NCI-H187 treated with DMSO at 0.1 percent for 48 hours (cell line): ENCODE results near the gene LDB3.

Source experiments
- DNase-seq: peaks from one replicate; lab custom pipeline; 2025; lab: John Stamatoyannopoulos, UW

LDB3 gene

GRCh38 chr10:86651631-86652331, 16.5 kb upstream of the LDB3 start:
- DNase-seq = no peak

- peak; percentile 4 for DNase-seq
These were observed 15.7 kb upstream of the LDB3 start for GRCh38 chr10:86652361-86653202.

- DNase-seq = no peak
These were observed 14.9 kb upstream of the LDB3 start for GRCh38 chr10:86653379-86653778.

- DNase-seq = no peak
These were observed 14.3 kb upstream of the LDB3 start for GRCh38 chr10:86653987-86654386.

GRCh38 chr10:86654411-86655172, 13.7 kb upstream of the LDB3 start, which contains the start of gene OPN4:
Gene OPN4, plus strand, starts transcription at chr10:86654547. Its CDS starts 237 bp downstream, at chr10:86654784.
- no peak for DNase-seq

- DNase-seq = no peak
These were observed 13.2 kb upstream of the LDB3 start for GRCh38 chr10:86655173-86655540.

GRCh38 chr10:86655596-86655995, 12.7 kb upstream of the LDB3 start:
- no peak for DNase-seq

- DNase-seq = no peak
These were observed 11.3 kb upstream of the LDB3 start for GRCh38 chr10:86657011-86657395.

- no peak for DNase-seq
These were observed 10.8 kb upstream of the LDB3 start for GRCh38 chr10:86657396-86658011.

GRCh38 chr10:86658261-86658741, 10.0 kb upstream of the LDB3 start:
- no peak for DNase-seq

GRCh38 chr10:86658751-86659150, 9.6 kb upstream of the LDB3 start:
- no peak for DNase-seq

- no peak for DNase-seq
These were observed 9.1 kb upstream of the LDB3 start for GRCh38 chr10:86659161-86659691.

- DNase-seq = no peak
These were observed 8.4 kb upstream of the LDB3 start for GRCh38 chr10:86659721-86660453.

- DNase-seq = no peak
These were observed 6.9 kb upstream of the LDB3 start for GRCh38 chr10:86661161-86662025.

- no peak for DNase-seq
These were observed 5.9 kb upstream of the LDB3 start for GRCh38 chr10:86662186-86663045.

- no peak for DNase-seq
These were observed 5.3 kb upstream of the LDB3 start for GRCh38 chr10:86663046-86663345.

GRCh38 chr10:86663576-86664339, 4.6 kb upstream of the LDB3 start:
- no peak for DNase-seq
